ENCODE results near the gene TULP1. TPM values are rescaled to one million over a fixed set of nuclear protein-coding genes. Genes with fewer than 3 reads are reported as not detected.

Gene TULP1
- total and polyA plus RNA-seq, 4 donors = 0.05 to 2.6 (median 0.26) TPM; not detected in 1

DNA sequence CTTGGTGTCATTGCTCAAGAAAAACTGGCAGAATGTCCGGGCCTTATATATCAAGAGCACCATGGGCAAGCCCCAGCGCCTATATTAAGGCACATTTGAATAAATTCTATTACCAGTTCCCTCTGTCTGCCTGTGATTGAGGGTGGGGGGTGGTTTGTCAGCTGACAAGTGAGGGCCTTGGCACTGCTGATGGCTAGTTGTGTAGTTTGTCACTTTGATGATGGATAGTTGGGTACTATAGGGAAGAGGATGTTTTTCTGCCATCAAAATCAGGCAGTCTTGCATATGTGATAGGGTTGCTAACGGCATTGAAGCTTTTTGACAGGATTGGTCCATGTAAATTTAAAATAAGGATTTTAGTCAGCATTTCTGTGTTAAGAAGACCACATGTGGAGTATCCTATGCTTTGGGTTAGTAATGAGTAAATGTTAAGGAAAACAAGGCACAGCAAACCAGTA is 42.0 kb downstream of the TULP1 start:
- ATAC-seq (ENCODE audit: insufficient read depth, low FRiP score) (no peak), DNase-seq (no peak)
- Histone ChIP-seq H3K9ac (ENCODE audit: insufficient read depth in 1 of 2, low read length in 2 of 2) (no peak overlapping the region), H3K4me3 (no peak overlapping the region), H3K4me1 (ENCODE audit: control insufficient read depth in 5 of 5, insufficient read depth in 5 of 5, low read length in 5 of 5) (peaks cover 0 to 16% (median 9%) of the 10 kb centered on the region in 5 donors), H3K27me3 (ENCODE audit: control insufficient read depth in 3 of 3, insufficient read depth in 3 of 3, low read length in 2 of 3) (no peaks in the 10 kb centered on the region), H3K27ac (ENCODE audit: low read depth in 1 of 2, low read length in 1 of 2) (no peak overlapping the region), H3K9me3 (ENCODE audit: control insufficient read depth in 4 of 4, insufficient read depth in 3 of 4, low read length in 3 of 4) (no peaks in the 10 kb centered on the region), H3K36me3 (ENCODE audit: control insufficient read depth in 4 of 4, insufficient read depth in 4 of 4, low read length in 4 of 4) (peaks cover 0 to 54% (median 27%) of the 10 kb centered on the region in 4 donors)
- WGBS, 2 donors = 63 to 76% methylated on average over 3 of the region's 3 CpGs
- TF ChIP-seq CTCF (IDR thresholded peaks at IDR 0.05; ENCODE audit: control extremely low read depth, extremely low read depth) = no peak

GRCh38 chr6:35469751-35470662 is 42.7 kb downstream of the TULP1 start:
- Histone ChIP-seq H3K36me3 (ENCODE audit: control insufficient read depth in 4 of 4, insufficient read depth in 4 of 4, low read length in 4 of 4) (peaks cover 0 to 51% (median 25%) of the 10 kb centered on the region in 4 donors), H3K4me1 (ENCODE audit: control insufficient read depth in 5 of 5, insufficient read depth in 5 of 5, low read length in 5 of 5) (peaks cover 0 to 16% (median 9%) of the 10 kb centered on the region in 5 donors), H3K27me3 (ENCODE audit: control insufficient read depth in 3 of 3, insufficient read depth in 3 of 3, low read length in 2 of 3) (no peaks in the 10 kb centered on the region), H3K9ac (ENCODE audit: insufficient read depth in 1 of 2, low read length in 2 of 2) (peak overlapping the region; percentile 85 to 91), H3K27ac (ENCODE audit: low read depth in 1 of 2, low read length in 1 of 2) (peak overlapping the region; percentile 52 to 71), H3K4me3 (peak overlapping the region; percentile 86), H3K9me3 (ENCODE audit: control insufficient read depth in 4 of 4, insufficient read depth in 3 of 4, low read length in 3 of 4) (no peaks in the 10 kb centered on the region)
- 53 to 64% methylated on average over 18 of the region's 18 CpGs for WGBS, 2 donors
- no peak for ATAC-seq (ENCODE audit: insufficient read depth, low FRiP score)
- TF ChIP-seq CTCF (IDR thresholded peaks at IDR 0.05; ENCODE audit: control extremely low read depth, extremely low read depth) = no peak
- DNase-seq = no peak

- 5 to 9% methylated on average over 31 to 37 of the region's 37 CpGs for WGBS, 2 donors
- no peak for DNase-seq
- Histone ChIP-seq H3K27ac (ENCODE audit: low read depth in 1 of 2, low read length in 1 of 2) (peak overlapping the region; percentile 71 to 94), H3K36me3 (ENCODE audit: control insufficient read depth in 4 of 4, insufficient read depth in 4 of 4, low read length in 4 of 4) (peaks cover 0 to 43% (median 21%) of the 10 kb centered on the region in 4 donors), H3K9me3 (ENCODE audit: control insufficient read depth in 4 of 4, insufficient read depth in 3 of 4, low read length in 3 of 4) (no peaks in the 10 kb centered on the region), H3K4me3 (peak overlapping the region; percentile 86), H3K4me1 (ENCODE audit: control insufficient read depth in 5 of 5, insufficient read depth in 5 of 5, low read length in 5 of 5) (peaks cover 0 to 16% (median 9%) of the 10 kb centered on the region in 5 donors), H3K9ac (ENCODE audit: insufficient read depth in 1 of 2, low read length in 2 of 2) (peak overlapping the region; percentile 85 to 91), H3K27me3 (ENCODE audit: control insufficient read depth in 3 of 3, insufficient read depth in 3 of 3, low read length in 2 of 3) (no peaks in the 10 kb centered on the region)
- ATAC-seq (ENCODE audit: insufficient read depth, low FRiP score) = no peak
- TF ChIP-seq CTCF (IDR thresholded peaks at IDR 0.05; ENCODE audit: control extremely low read depth, extremely low read depth) = no peak
Measured at GRCh38 chr6:35468980-35469750, 43.5 kb downstream of the TULP1 start.
